Esophagus muscularis mucosa (tissue), 3 donors: ENCODE measurements around the gene CNGA1.

Experiments
- CTCF ChIP-seq, 3 experiments: fragments of 200-600 bp in 2 of 3; fragments of 450-650 bp in 1 of 3; sonication (generic) in 2 of 3; IDR thresholded peaks; one replicate each; pipeline ENCODE4 v1.5.1; 2017 to 2019; ENCODE audit warnings: antibody characterized with exemption in 3 of 3, mild to moderate bottlenecking in 2 of 3, moderate library complexity in 1 of 3
- POLR2A ChIP-seq: fragments of 450-650 bp; IDR thresholded peaks from one replicate; pipeline ENCODE4 v1.6.1; 2017; ENCODE audit warnings: antibody characterized with exemption, moderate library complexity, mild to moderate bottlenecking, low read depth
- POLR2AphosphoS5 ChIP-seq, 2 donors: sonication (generic); formaldehyde crosslinking; IDR thresholded peaks; one replicate each; pipeline ENCODE4 v1.6.1; 2017; ENCODE audit warnings: antibody characterized with exemption in 2 of 2

GRCh38 chr4:47915378-47915777, 101.1 kb downstream of the CNGA1 start:
- TF ChIP-seq CTCF (IDR thresholded peaks at IDR 0.05) (no peak), POLR2AphosphoS5 (IDR thresholded peaks at IDR 0.05) (no peak), POLR2A (no peak)
